ENCODE results near the gene FRAS1. TPM values are rescaled to one million over a fixed set of nuclear protein-coding genes. Genes with fewer than 3 reads are reported as not detected.

FRAS1 gene
- total and polyA plus RNA-seq, 4 experiments from 2014 or later, result not detected

DNA sequence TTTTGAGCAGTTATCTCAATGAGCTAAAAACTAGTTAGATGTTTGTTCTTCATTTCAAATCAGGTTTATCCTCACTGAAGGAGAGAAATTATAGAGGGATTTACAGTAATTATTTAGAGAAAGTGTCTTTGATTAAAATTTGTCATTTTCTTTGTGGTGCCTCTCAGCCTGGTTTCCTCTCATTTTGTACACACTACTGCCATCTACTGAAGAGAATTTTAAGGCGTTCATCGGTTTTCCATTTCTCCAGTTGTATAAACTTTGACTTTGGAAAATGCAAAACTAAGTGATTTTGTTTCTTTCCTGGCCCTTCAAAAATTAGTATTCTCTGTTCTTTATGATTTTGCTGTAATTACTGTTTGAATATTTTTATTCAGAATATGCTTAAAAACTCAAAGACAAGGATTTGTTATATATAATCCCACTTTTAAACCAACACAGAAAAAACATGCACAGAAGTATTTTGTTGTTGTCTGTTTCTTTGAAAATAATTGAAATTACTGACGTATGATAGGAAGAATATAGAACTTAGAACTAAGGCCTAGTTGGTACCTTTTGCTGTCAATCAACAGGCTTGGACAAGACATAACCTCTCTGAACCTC, 460.0 kb downstream of the FRAS1 start:
- Histone ChIP-seq H3K4me1 (ENCODE audit: insufficient read depth, low read length) (no peaks in the 10 kb centered on the region), H3K9me3 (ENCODE audit: control insufficient read depth in 1 of 2, low read length in 2 of 2) (no peaks in the 10 kb centered on the region), H3K36me3 (ENCODE audit: insufficient read depth, low read length) (no peaks in the 10 kb centered on the region), H3K27ac (ENCODE audit: low read depth, low read length) (no peak overlapping the region), H3K4me3 (ENCODE audit: low read length in 2 of 2) (no peak overlapping the region), H3K27me3 (ENCODE audit: insufficient read depth, low read length) (no peaks in the 10 kb centered on the region)
- Mint-ChIP-seq H3K4me3 (no peak overlapping the region), H3K4me1 (no peaks in the 10 kb centered on the region), H3K27me3 (peaks cover 5 to 6% of the 10 kb centered on the region in 2 donors), H3K9me3 (no peaks in the 10 kb centered on the region), H3K27ac (no peak overlapping the region), H3K36me3 (no peaks in the 10 kb centered on the region)
- DNase-seq, result no peak
- ChIA-PET POLR2A (ENCODE audit: partially characterized antibody) (no interaction called here), CTCF (ENCODE audit: partially characterized antibody) (no interaction called here)
- intact Hi-C loops (cut with micrococcal nuclease), result loop anchor here (5.0 kb wide), 1 partner anchor 1130 kb away; no protein-coding TSS in a partner anchor

DNA sequence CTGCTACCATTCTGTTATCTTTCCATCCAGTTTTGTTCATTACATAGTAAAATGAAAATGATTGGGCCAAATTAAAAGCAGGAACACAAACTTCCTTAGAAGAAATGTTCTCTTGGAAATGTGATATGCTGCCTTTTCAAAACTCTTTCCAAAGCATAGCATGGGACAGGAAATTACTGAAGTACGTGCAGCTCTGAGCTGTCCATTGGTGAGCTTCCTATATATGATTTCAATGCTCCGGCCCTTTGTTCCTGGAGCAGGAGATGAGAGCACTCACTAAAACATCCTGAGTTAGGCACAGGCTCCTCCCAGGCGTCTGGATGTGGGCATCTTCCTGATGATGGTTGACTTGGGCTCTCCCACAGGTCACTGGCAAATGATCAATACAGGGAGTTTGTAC, 461.4 kb downstream of the FRAS1 start:
- Mint-ChIP-seq H3K27me3 (peaks cover 5 to 6% of the 10 kb centered on the region in 2 donors), H3K27ac (no peak overlapping the region), H3K9me3 (no peaks in the 10 kb centered on the region), H3K4me3 (no peak overlapping the region), H3K36me3 (no peaks in the 10 kb centered on the region), H3K4me1 (no peaks in the 10 kb centered on the region)
- ChIA-PET CTCF (ENCODE audit: partially characterized antibody) (interaction anchor here (0.8 kb wide), 1 partner anchor 560 kb away, joined by 3 read pairs; no protein-coding TSS in a partner anchor), POLR2A (ENCODE audit: partially characterized antibody) (no interaction called here)
- no peak overlapping the region for H3K27ac ChIP-seq (ENCODE audit: low read depth, low read length)
- no peak overlapping the region for H3K4me3 ChIP-seq (ENCODE audit: low read length in 2 of 2)
- DNase-seq, result no peak
- intact Hi-C loops (cut with micrococcal nuclease), result loop anchor here (5.0 kb wide), 1 partner anchor 1131 kb away; no protein-coding TSS in a partner anchor
- H3K4me1 ChIP-seq (ENCODE audit: insufficient read depth, low read length), result no peaks in the 10 kb centered on the region
- no peaks in the 10 kb centered on the region for H3K9me3 ChIP-seq (ENCODE audit: control insufficient read depth in 1 of 2, low read length in 2 of 2)
- no peaks in the 10 kb centered on the region for H3K36me3 ChIP-seq (ENCODE audit: insufficient read depth, low read length)
- no peaks in the 10 kb centered on the region for H3K27me3 ChIP-seq (ENCODE audit: insufficient read depth, low read length)

DNA sequence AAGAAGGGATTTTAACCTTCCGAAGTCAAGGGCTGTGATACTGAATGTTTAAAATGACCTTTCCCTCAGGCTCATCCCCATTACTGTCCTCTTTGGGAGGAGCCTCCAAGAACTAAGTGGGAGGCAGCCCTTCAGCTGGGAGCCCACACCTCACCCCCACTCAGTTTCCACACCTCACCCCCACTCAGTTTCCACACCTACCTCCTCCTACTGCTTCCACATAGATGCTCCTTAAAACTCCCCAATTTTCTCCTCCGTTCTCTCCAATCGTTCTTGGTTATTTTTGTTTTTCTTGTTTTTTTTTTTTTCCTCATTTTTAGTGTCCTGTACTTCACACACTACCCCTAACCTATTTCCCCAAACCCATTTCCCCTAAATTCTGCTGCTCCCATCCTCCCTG, 462.8 kb downstream of the FRAS1 start:
- intact Hi-C loops (cut with micrococcal nuclease), result loop anchor here (5.0 kb wide), 1 partner anchor 1133 kb away; no protein-coding TSS in a partner anchor
- Mint-ChIP-seq H3K27ac (no peak overlapping the region), H3K9me3 (no peaks in the 10 kb centered on the region)

DNA sequence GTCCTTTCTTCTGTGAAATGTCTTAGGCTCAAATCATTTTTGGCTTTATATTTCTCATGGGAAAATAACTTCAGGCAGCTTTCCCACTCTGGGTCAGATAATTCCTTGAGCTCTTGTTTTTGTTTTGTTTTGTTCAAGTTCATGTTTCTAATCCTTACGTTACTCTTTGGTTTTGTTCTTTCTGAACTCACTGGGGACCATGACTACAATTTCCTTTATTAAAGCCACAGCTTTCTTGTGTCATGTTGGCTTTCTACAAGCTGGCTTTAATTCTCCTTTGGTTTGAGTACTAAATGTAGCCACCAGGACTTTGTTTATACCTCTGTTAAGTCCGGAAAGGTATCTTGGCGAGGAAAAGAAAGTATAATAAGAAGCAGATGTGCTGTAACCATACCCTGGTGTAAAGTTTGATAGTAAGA, 463.7 kb downstream of the FRAS1 start:
- Histone ChIP-seq H3K4me3 (ENCODE audit: low read length in 2 of 2) (no peak overlapping the region), H3K27me3 (ENCODE audit: insufficient read depth, low read length) (no peaks in the 10 kb centered on the region), H3K36me3 (ENCODE audit: insufficient read depth, low read length) (no peaks in the 10 kb centered on the region), H3K9me3 (ENCODE audit: control insufficient read depth in 1 of 2, low read length in 2 of 2) (no peaks in the 10 kb centered on the region), H3K4me1 (ENCODE audit: insufficient read depth, low read length) (no peaks in the 10 kb centered on the region), H3K27ac (ENCODE audit: low read depth, low read length) (no peak overlapping the region)
- no peak overlapping the region for H3K27ac Mint-ChIP-seq
- no peaks in the 10 kb centered on the region for H3K36me3 Mint-ChIP-seq
- H3K4me1 Mint-ChIP-seq, result no peaks in the 10 kb centered on the region
- intact Hi-C loops (cut with micrococcal nuclease), result no loop called here
- POLR2A ChIA-PET (ENCODE audit: partially characterized antibody), result no interaction called here
- DNase-seq, result no peak
- no peak overlapping the region for H3K4me3 Mint-ChIP-seq
- CTCF ChIA-PET (ENCODE audit: partially characterized antibody), result no interaction called here
- H3K27me3 Mint-ChIP-seq, result peaks cover 11 to 13% of the 10 kb centered on the region in 2 donors
- H3K9me3 Mint-ChIP-seq, result no peaks in the 10 kb centered on the region

More for the DNA sequence above, 462.8 kb downstream of the FRAS1 start:
- H3K36me3 ChIP-seq (ENCODE audit: insufficient read depth, low read length), result no peaks in the 10 kb centered on the region
- Mint-ChIP-seq H3K4me3 (no peak overlapping the region), H3K4me1 (no peaks in the 10 kb centered on the region), H3K36me3 (no peaks in the 10 kb centered on the region), H3K27me3 (peaks cover 11 to 13% of the 10 kb centered on the region in 2 donors)
- ChIA-PET CTCF (ENCODE audit: partially characterized antibody) (no interaction called here), POLR2A (ENCODE audit: partially characterized antibody) (no interaction called here)
- no peak overlapping the region for H3K4me3 ChIP-seq (ENCODE audit: low read length in 2 of 2)
- no peak overlapping the region for H3K27ac ChIP-seq (ENCODE audit: low read depth, low read length)
- DNase-seq, result no peak
- no peaks in the 10 kb centered on the region for H3K9me3 ChIP-seq (ENCODE audit: control insufficient read depth in 1 of 2, low read length in 2 of 2)
- no peaks in the 10 kb centered on the region for H3K27me3 ChIP-seq (ENCODE audit: insufficient read depth, low read length)
- H3K4me1 ChIP-seq (ENCODE audit: insufficient read depth, low read length), result no peaks in the 10 kb centered on the region

DNA sequence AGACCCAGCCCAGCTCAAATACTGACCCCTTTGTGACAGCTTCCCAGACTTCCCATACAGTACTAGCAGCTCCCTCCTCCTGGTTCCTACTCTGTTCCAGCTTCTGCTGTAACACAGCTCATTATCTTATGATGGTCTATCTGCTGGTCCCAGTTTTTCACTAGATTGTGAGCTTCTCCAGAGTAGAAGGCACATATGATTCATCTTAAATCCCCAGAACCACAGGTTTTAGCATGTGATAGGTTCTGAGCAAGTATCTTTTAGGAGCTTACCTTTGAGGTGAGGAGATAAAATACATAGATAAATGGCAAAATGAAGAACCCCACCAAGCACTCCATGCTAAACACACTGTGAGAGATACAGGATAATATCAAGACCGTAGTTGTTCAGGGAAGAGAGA, 466.9 kb downstream of the FRAS1 start:
- no peaks in the 10 kb centered on the region for H3K36me3 Mint-ChIP-seq
- CTCF ChIA-PET (ENCODE audit: partially characterized antibody), result no interaction called here

DNA sequence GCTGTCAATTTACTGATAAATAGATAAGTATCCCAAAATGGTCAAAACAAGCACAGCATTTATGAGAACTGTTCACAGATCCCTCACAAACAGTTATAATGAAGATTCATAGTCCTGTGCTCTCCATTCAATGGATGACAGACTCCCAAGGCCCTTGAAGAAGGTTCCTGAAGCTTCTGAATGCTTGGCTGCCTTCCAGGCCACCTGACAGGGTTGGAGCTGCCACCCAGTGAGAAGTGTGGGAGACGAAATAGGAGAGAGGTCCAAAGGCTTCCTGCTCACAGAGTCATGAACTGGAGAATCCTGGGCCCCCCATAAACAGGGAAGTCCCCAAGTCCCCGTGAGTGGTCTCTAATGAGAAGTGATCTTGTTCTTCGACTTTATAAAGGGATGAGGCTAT, 468.4 kb downstream of the FRAS1 start:
- no peaks in the 10 kb centered on the region for H3K4me1 Mint-ChIP-seq

More for the DNA sequence above, 466.9 kb downstream of the FRAS1 start:
- no peaks in the 10 kb centered on the region for H3K36me3 ChIP-seq (ENCODE audit: insufficient read depth, low read length)
- POLR2A ChIA-PET (ENCODE audit: partially characterized antibody), result no interaction called here
- no peaks in the 10 kb centered on the region for H3K9me3 ChIP-seq (ENCODE audit: control insufficient read depth in 1 of 2, low read length in 2 of 2)
- no peaks in the 10 kb centered on the region for H3K4me1 ChIP-seq (ENCODE audit: insufficient read depth, low read length)
- no peak overlapping the region for H3K4me3 ChIP-seq (ENCODE audit: low read length in 2 of 2)
- H3K27ac ChIP-seq (ENCODE audit: low read depth, low read length), result no peak overlapping the region
- intact Hi-C loops (cut with micrococcal nuclease), result no loop called here
- Mint-ChIP-seq H3K9me3 (no peaks in the 10 kb centered on the region), H3K4me1 (no peaks in the 10 kb centered on the region), H3K27me3 (peaks cover 13 to 14% of the 10 kb centered on the region in 2 donors), H3K27ac (no peak overlapping the region), H3K4me3 (no peak overlapping the region)
- no peak for DNase-seq
- H3K27me3 ChIP-seq (ENCODE audit: insufficient read depth, low read length), result no peaks in the 10 kb centered on the region

DNA sequence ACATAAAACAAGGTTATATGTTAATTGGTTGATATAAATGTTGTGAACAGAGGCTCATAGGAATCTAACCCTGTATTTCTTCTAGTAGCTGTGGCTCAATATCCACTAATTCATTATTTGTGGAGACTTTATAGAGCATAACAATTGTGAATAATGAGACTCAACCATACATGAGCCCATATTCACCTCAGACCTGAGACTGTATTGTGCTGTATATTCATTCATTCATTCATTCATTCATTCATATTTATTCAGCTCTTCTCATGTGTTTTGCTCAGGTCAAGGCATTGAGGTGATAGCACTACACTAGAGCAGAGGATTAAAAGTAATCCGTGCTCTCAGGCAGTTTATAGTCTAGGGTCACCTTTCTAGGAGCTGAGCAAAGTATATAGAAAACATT, 470.0 kb downstream of the FRAS1 start:
- CTCF ChIA-PET (ENCODE audit: partially characterized antibody), result no interaction called here

More for the DNA sequence above, 468.4 kb downstream of the FRAS1 start:
- ChIA-PET POLR2A (ENCODE audit: partially characterized antibody) (no interaction called here), CTCF (ENCODE audit: partially characterized antibody) (no interaction called here)
- Histone ChIP-seq H3K27me3 (ENCODE audit: insufficient read depth, low read length) (no peaks in the 10 kb centered on the region), H3K27ac (ENCODE audit: low read depth, low read length) (no peak overlapping the region), H3K4me3 (ENCODE audit: low read length in 2 of 2) (no peak overlapping the region), H3K9me3 (ENCODE audit: control insufficient read depth in 1 of 2, low read length in 2 of 2) (no peaks in the 10 kb centered on the region), H3K36me3 (ENCODE audit: insufficient read depth, low read length) (no peaks in the 10 kb centered on the region), H3K4me1 (ENCODE audit: insufficient read depth, low read length) (no peaks in the 10 kb centered on the region)
- no peak overlapping the region for H3K27ac Mint-ChIP-seq
- peaks cover 8 to 9% of the 10 kb centered on the region in 2 donors for H3K27me3 Mint-ChIP-seq
- DNase-seq, result no peak
- H3K9me3 Mint-ChIP-seq, result no peaks in the 10 kb centered on the region
- H3K36me3 Mint-ChIP-seq, result no peaks in the 10 kb centered on the region
- H3K4me3 Mint-ChIP-seq, result no peak overlapping the region
- intact Hi-C loops (cut with micrococcal nuclease), result no loop called here

More for the DNA sequence above, 470.0 kb downstream of the FRAS1 start:
- no peaks in the 10 kb centered on the region for H3K27me3 ChIP-seq (ENCODE audit: insufficient read depth, low read length)
- H3K9me3 ChIP-seq (ENCODE audit: control insufficient read depth in 1 of 2, low read length in 2 of 2), result no peaks in the 10 kb centered on the region
- no peak overlapping the region for H3K4me3 ChIP-seq (ENCODE audit: low read length in 2 of 2)
- Mint-ChIP-seq H3K4me3 (no peak overlapping the region), H3K9me3 (peaks cover 0 to 2% (median 0%) of the 10 kb centered on the region in 8 donors), H3K4me1 (no peaks in the 10 kb centered on the region), H3K36me3 (no peaks in the 10 kb centered on the region), H3K27me3 (peaks cover 7 to 9% of the 10 kb centered on the region in 2 donors), H3K27ac (no peak overlapping the region)
- intact Hi-C loops (cut with micrococcal nuclease), result no loop called here
- no peak for DNase-seq
- POLR2A ChIA-PET (ENCODE audit: partially characterized antibody), result no interaction called here
- no peaks in the 10 kb centered on the region for H3K4me1 ChIP-seq (ENCODE audit: insufficient read depth, low read length)
- no peaks in the 10 kb centered on the region for H3K36me3 ChIP-seq (ENCODE audit: insufficient read depth, low read length)
- no peak overlapping the region for H3K27ac ChIP-seq (ENCODE audit: low read depth, low read length)

Measured in CD4-positive, alpha-beta memory T cell (primary cell).